Gastrocnemius medialis (tissue), 4 donors: ENCODE results near the gene OVOL1. TPM values are rescaled to one million over a fixed set of nuclear protein-coding genes. Genes with fewer than 3 reads are reported as not detected.

Experiments used
- ATAC-seq, 2 donors: fragments of 150-250 bp; one replicate each; pipeline ENCODE4 v1.9.1; 2016
- DNase-seq, 2 donors: peaks; one replicate each; pipeline ENCODE4 v3.0.0-alpha.2; 2019
- H3K27ac ChIP-seq, 4 donors: fragments of 200-600 bp; sonication (generic); 1 replicate in 1 of 4; 2 replicates in 3 of 4; pipeline ENCODE4 v1.5.1; 2016 to 2018; ENCODE audit warnings: mild to moderate bottlenecking in 2 of 4, moderate library complexity in 1 of 4
- H3K27me3 ChIP-seq, 3 donors: fragments of 200-600 bp; sonication (generic) in 2 of 3; 1 replicate in 1 of 3; 2 replicates in 2 of 3; pipeline versions ENCODE4 v1.5.1 to v1.6.0; 2016 to 2019; ENCODE audit warnings: mild to moderate bottlenecking in 1 of 3, moderate library complexity in 1 of 3
- H3K36me3 ChIP-seq, 2 donors: fragments of 200-600 bp; sonication (generic) in 1 of 2; one replicate each; pipeline ENCODE4 v1.5.1; 2017 to 2018
- H3K4me1 ChIP-seq, 2 donors: fragments of 200-600 bp; sonication (generic) in 1 of 2; one replicate each; pipeline ENCODE4 v1.5.1; 2016 to 2017; ENCODE audit warnings: mild to moderate bottlenecking in 2 of 2
- H3K4me3 ChIP-seq, 4 donors: fragments of 200-600 bp; sonication (generic) in 3 of 4; 1 replicate in 1 of 4; 2 replicates in 3 of 4; pipeline ENCODE4 v1.5.1; 2016 to 2019; ENCODE audit warnings: mild to moderate bottlenecking in 2 of 4
- H3K9me3 ChIP-seq, 3 donors: fragments of 200-600 bp; sonication (generic) in 2 of 3; 1 replicate in 1 of 3; 2 replicates in 2 of 3; pipeline ENCODE4 v1.5.1; 2016 to 2019
- POLR2A ChIP-seq, 2 donors: fragments of 450-650 bp; IDR thresholded peaks; one replicate each; pipeline ENCODE4 v1.6.1; 2017; ENCODE audit warnings: antibody characterized with exemption in 2 of 2, mild to moderate bottlenecking in 2 of 2, moderate library complexity in 2 of 2
- in situ Hi-C, 4 donors: fragments of 200-750 bp; cut with MboI; loops; one replicate each; pipeline versions ENCODE4 v1.15.0 to v1.8.0; 2017; ENCODE audit warnings: low sequenced_read_pairs in 4 of 4
- intact Hi-C: fragments of 100-400 bp; cut with DNase I; formaldehyde crosslinking; loops from one replicate; pipeline ENCODE4 v1.15.1; 2023; ENCODE audit warnings: low total_unique reads
- total RNA-seq, 4 donors: library from RNA; depleted of rRNA; stranded (reverse); fragments of >200 nt; gene quantifications; one replicate each; pipeline versions ENCODE4 v1.1.0 to v1.2.3, GENCODE V29; 2016
- TF ChIP-seq, protein P1 (sequence below), 5 experiments: fragments of 450-650 bp in 3 of 5; fragments of 200-600 bp in 2 of 5; sonication (generic) in 2 of 5; IDR thresholded peaks in 4 of 5; conservative IDR thresholded peaks in 1 of 5; 1 replicate in 4 of 5; 2 replicates in 1 of 5; pipeline ENCODE4 v1.5.1; 2016 to 2019; ENCODE audit warnings: antibody characterized with exemption in 5 of 5, mild to moderate bottlenecking in 3 of 5, moderate library complexity in 3 of 5

OVOL1 gene
- total RNA-seq, 4 donors from 2014 or later: 0.15 TPM; not detected in 3

DNA sequence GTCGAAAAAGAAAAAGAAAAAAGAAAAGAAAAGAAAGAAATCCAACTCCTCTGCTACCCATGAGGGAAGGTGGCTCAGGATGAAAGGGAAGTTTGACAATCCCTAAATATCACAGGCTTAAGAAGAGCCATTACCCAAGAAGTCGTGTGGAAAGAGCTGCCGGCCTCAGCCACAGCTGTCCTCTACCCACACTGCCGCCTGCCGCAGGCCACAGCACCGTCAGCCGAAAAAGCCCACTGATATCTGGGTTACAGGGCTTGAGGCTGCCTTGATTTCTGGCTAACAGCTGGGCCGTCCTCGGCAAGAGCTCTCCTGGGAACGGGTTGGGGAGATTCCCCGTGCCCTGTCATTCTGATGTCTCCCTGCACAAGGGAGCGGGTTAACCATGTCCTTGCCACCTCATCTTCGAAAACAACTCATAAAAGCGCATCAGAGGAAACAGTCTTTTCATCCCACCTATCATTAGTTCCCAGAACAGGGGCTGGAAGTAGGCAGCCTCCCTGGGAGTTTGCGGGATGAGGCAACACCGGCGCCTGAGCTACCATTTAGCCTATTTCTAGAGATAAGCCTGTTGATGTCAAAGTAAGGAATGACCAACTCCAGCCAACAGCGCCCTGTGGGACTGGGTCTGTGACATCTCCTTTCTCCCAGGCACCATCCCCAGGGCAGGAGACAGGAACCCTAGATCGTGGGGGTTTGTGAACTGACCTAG lies 25.1 kb downstream of the OVOL1 start:
- in situ Hi-C loops: no loop called here
- no peak overlapping the region for H3K4me3 ChIP-seq
- H3K4me1 ChIP-seq: no peaks in the 10 kb centered on the region
- H3K9me3 ChIP-seq: no peaks in the 10 kb centered on the region
- DNase-seq (no peak), ATAC-seq (no peak)
- peaks cover 11 to 26% (median 23%) of the 10 kb centered on the region in 3 donors for H3K27me3 ChIP-seq
- no peak overlapping the region for H3K27ac ChIP-seq
- TF ChIP-seq POLR2A (IDR thresholded peaks at IDR 0.05): no peak
- TF ChIP-seq, protein P1, sequence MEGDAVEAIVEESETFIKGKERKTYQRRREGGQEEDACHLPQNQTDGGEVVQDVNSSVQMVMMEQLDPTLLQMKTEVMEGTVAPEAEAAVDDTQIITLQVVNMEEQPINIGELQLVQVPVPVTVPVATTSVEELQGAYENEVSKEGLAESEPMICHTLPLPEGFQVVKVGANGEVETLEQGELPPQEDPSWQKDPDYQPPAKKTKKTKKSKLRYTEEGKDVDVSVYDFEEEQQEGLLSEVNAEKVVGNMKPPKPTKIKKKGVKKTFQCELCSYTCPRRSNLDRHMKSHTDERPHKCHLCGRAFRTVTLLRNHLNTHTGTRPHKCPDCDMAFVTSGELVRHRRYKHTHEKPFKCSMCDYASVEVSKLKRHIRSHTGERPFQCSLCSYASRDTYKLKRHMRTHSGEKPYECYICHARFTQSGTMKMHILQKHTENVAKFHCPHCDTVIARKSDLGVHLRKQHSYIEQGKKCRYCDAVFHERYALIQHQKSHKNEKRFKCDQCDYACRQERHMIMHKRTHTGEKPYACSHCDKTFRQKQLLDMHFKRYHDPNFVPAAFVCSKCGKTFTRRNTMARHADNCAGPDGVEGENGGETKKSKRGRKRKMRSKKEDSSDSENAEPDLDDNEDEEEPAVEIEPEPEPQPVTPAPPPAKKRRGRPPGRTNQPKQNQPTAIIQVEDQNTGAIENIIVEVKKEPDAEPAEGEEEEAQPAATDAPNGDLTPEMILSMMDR (IDR thresholded peaks at IDR 0.05 in 4 of 5, conservative IDR thresholded peaks at IDR 0.05 in 1 of 5): no peak
- H3K36me3 ChIP-seq: no peaks in the 10 kb centered on the region
- intact Hi-C loops: no loop called here

DNA sequence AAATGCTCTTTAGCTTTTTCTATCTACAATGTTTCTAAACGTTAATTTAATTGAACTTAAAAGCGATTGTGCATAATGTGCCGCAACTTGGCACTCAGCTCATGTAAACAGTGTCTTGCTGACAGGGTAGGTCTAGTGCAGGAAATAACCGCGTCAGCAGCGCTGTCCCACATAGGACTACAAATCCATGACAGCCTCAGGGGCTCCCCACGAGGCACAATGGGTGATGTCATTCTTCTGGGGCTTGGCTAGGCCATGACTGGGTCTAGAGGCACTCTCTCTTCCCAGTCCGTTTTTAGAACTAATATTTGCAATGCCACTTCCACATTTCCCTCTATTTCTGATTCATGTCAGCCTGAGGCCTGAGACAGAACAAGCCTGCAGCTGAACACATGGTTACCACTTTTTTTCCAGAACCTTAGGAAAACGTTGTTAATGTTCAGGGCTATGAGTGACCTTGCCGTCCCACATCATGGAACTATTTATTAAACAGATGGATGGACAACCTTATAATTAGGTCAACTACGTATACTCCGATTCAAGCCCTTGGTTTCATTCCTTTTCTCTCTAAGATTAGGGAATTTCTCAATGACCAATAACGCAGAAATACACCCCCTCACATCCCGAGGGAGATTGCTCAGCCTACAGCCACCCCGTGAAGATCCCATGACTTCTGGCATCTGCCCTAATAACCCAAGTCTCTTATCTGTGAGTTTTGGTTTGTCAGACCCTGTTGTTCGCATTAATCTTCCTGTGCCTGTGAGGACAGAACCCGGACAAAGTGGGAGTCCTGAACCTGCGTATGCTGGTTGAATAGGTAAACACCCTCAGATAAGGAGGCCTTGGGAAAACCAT lies 27.5 kb downstream of the OVOL1 start:
- no peaks in the 10 kb centered on the region for H3K9me3 ChIP-seq
- H3K27me3 ChIP-seq: peaks cover 0 to 7% (median 6%) of the 10 kb centered on the region in 3 donors
- intact Hi-C loops: no loop called here
- no peak for ATAC-seq
- no peak for DNase-seq
- H3K36me3 ChIP-seq: no peaks in the 10 kb centered on the region
- no peak overlapping the region for H3K4me3 ChIP-seq
- H3K27ac ChIP-seq: no peak overlapping the region
- peaks cover 5 to 6% of the 10 kb centered on the region in 2 donors for H3K4me1 ChIP-seq
- in situ Hi-C loops: no loop called here
- no peak for TF ChIP-seq POLR2A (IDR thresholded peaks at IDR 0.05)
- TF ChIP-seq, protein P1 (IDR thresholded peaks at IDR 0.05 in 4 of 5, conservative IDR thresholded peaks at IDR 0.05 in 1 of 5): no peak

DNA sequence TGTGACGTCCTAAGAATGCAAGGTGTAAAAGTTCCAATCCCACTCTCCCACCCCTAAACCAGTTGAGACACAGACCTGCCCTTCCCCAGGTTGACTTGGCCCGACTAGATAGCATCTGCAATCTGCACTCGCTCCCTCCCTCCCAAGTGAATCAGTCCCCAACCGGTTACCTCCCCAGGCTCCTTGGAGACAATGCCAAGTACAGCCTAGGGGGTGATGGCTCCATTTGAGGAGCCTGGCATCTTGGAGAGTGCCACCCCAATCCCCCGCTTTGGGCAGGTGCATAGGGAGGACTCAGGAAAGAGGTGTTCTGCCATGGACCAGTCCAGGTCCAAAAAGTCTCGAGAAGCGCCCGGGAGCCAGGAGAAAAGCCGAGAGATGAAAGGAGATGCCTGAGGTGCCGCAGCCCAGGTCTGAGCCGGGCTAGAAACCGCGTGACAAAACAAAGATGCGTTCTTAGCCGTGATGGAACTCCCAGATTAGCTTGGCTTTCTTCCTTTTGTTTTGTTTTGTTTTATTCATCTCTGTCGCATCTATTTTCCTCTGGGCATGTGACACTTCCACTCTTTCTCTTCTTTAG lies 28.2 kb downstream of the OVOL1 start:
- ATAC-seq: no peak
- no peak for TF ChIP-seq POLR2A (IDR thresholded peaks at IDR 0.05)
- TF ChIP-seq, protein P1 (IDR thresholded peaks at IDR 0.05 in 4 of 5, conservative IDR thresholded peaks at IDR 0.05 in 1 of 5): no peak
- no peak for DNase-seq
- Histone ChIP-seq H3K4me1 (peaks cover 5 to 6% of the 10 kb centered on the region in 2 donors), H3K27me3 (peaks cover 0 to 7% (median 5%) of the 10 kb centered on the region in 3 donors), H3K9me3 (no peaks in the 10 kb centered on the region), H3K27ac (no peak overlapping the region), H3K36me3 (no peaks in the 10 kb centered on the region), H3K4me3 (no peak overlapping the region)
- in situ Hi-C loops (loop anchor here in 3 of 4 donors (5.0 kb wide), 2 partner anchors 43 to 103 kb away; partner anchors contain the start of gene KAT5 (in 2 of the 3)), intact Hi-C loops (no loop called here)

DNA sequence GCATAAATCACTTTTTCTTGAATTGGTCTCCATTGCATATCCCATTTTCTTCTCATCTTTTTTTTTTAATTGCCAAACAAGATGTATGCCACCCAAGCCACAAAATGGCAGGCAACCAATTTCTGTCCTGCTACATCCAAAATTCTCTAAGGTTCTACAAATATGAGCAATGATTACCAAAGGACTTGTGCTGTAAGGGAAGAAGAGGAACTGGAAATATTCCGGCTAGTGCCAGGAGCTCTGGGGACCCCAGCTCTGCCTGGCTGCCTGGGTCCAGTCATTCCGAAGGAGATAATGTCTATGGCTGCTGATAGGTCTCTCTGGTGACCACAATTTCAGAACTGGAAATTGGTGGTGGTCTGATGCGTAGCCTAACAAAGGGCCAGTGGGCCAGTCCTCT lies 29.8 kb downstream of the OVOL1 start:
- H3K4me1 ChIP-seq: peaks cover 5 to 6% of the 10 kb centered on the region in 2 donors
- H3K9me3 ChIP-seq: no peaks in the 10 kb centered on the region
- no peaks in the 10 kb centered on the region for H3K27me3 ChIP-seq
- DNase-seq: no peak
- in situ Hi-C loops (loop anchor here in 3 of 4 donors (5.0 kb wide), 2 partner anchors 44 to 104 kb away; partner anchors contain the start of gene KAT5 (in 2 of the 3)), intact Hi-C loops (no loop called here)
- H3K36me3 ChIP-seq: no peaks in the 10 kb centered on the region
- no peak overlapping the region for H3K27ac ChIP-seq
- no peak overlapping the region for H3K4me3 ChIP-seq
- no peak for ATAC-seq
- TF ChIP-seq, protein P1 (IDR thresholded peaks at IDR 0.05 in 4 of 5, conservative IDR thresholded peaks at IDR 0.05 in 1 of 5): no peak
- no peak for TF ChIP-seq POLR2A (IDR thresholded peaks at IDR 0.05)
